ENCODE results near the gene RSRC1.

RSRC1 gene

GRCh38 chr3:158094235-158095110, 15.4 kb upstream of the RSRC1 start:
- no peaks in the 10 kb centered on the region for H3K9me3 ChIP-seq
- peaks cover 25 to 28% (median 26%) of the 10 kb centered on the region in 3 donors for H3K36me3 ChIP-seq
- H3K4me1 ChIP-seq, result peaks cover 0 to 15% (median 0%) of the 10 kb centered on the region in 4 donors
- no peak for TF ChIP-seq CTCF (IDR thresholded peaks at IDR 0.05)
- H3K27ac ChIP-seq, result peak overlapping the region in 1 of 2 donors; percentile 21
- DNase-seq, result no peak
- peaks cover 0 to 4% of the 10 kb centered on the region in 2 donors for H3K27me3 ChIP-seq
- intact Hi-C loops (cut with DNase I; ENCODE audit: low total_unique reads), result no loop called here
- H3K4me3 ChIP-seq, result peak overlapping the region; percentile 2 to 18

GRCh38 chr3:158095111-158095813, 14.6 kb upstream of the RSRC1 start:
- no peak for TF ChIP-seq CTCF (IDR thresholded peaks at IDR 0.05)
- H3K36me3 ChIP-seq, result peaks cover 31 to 34% (median 33%) of the 10 kb centered on the region in 3 donors
- H3K9me3 ChIP-seq, result no peaks in the 10 kb centered on the region
- H3K27ac ChIP-seq, result peak overlapping the region in 1 of 2 donors; percentile 21
- DNase-seq, result no peak
- peaks cover 0 to 15% (median 0%) of the 10 kb centered on the region in 4 donors for H3K4me1 ChIP-seq
- peaks cover 0 to 4% of the 10 kb centered on the region in 2 donors for H3K27me3 ChIP-seq
- no peak overlapping the region for H3K4me3 ChIP-seq
- intact Hi-C loops (cut with DNase I; ENCODE audit: low total_unique reads), result no loop called here

GRCh38 chr3:158095814-158096704, 13.8 kb upstream of the RSRC1 start:
- Histone ChIP-seq H3K27ac (no peak overlapping the region), H3K4me1 (peaks cover 0 to 15% (median 0%) of the 10 kb centered on the region in 4 donors), H3K4me3 (no peak overlapping the region), H3K9me3 (no peaks in the 10 kb centered on the region), H3K36me3 (peaks cover 34 to 40% (median 37%) of the 10 kb centered on the region in 3 donors), H3K27me3 (peaks cover 0 to 4% of the 10 kb centered on the region in 2 donors)
- TF ChIP-seq CTCF (IDR thresholded peaks at IDR 0.05), result no peak
- no peak for DNase-seq
- intact Hi-C loops (cut with DNase I; ENCODE audit: low total_unique reads), result no loop called here

- no peak overlapping the region for H3K4me3 ChIP-seq
- no peak overlapping the region for H3K27ac ChIP-seq
Measured at GRCh38 chr3:158097081-158097592, 12.8 kb upstream of the RSRC1 start.

More at GRCh38 chr3:158097081-158097592, 12.8 kb upstream of the RSRC1 start:
- peaks cover 34 to 41% (median 40%) of the 10 kb centered on the region in 3 donors for H3K36me3 ChIP-seq
- peaks cover 0 to 15% (median 0%) of the 10 kb centered on the region in 4 donors for H3K4me1 ChIP-seq
- intact Hi-C loops (cut with DNase I; ENCODE audit: low total_unique reads), result no loop called here
- TF ChIP-seq CTCF (IDR thresholded peaks at IDR 0.05), result no peak
- peaks cover 0 to 4% of the 10 kb centered on the region in 2 donors for H3K27me3 ChIP-seq
- DNase-seq, result no peak
- no peaks in the 10 kb centered on the region for H3K9me3 ChIP-seq
